ENCODE data around the gene TMEM252.

GRCh38 chr9:68493541-68493940 lies 47.1 kb downstream of the TMEM252 start:
- TF ChIP-seq CTCF (IDR thresholded peaks at IDR 0.05) (no peak), POLR2A (IDR thresholded peaks at IDR 0.05) (no peak)
